Mesendoderm (in vitro differentiated cells): ENCODE measurements around the gene CRYGC.
"Not testable (repeated sequence)": the region's sequence is repeated elsewhere in the genome, so short reads cannot be mapped to it uniquely, and the experiment has no call there.

Experiments used
- DNase-seq: peaks from one replicate; pipeline ENCODE4 v3.0.0; 2013
- H2AK5ac ChIP-seq: 2 replicates; pipeline ENCODE4 v1.6.1; 2013; ENCODE audit warnings: low read length, inconsistent platforms
- H2BK120ac ChIP-seq: 2 replicates; pipeline ENCODE4 v1.6.1; 2013; ENCODE audit warnings: low read depth, mild to moderate bottlenecking, low read length, moderate library complexity, mixed read lengths
- H2BK15ac ChIP-seq: replicated peaks from 2 replicates; pipeline ENCODE4 v1.6.1; 2013; ENCODE audit warnings: low read depth, mild to moderate bottlenecking, moderate library complexity
- H2BK5ac ChIP-seq: 2 replicates; pipeline ENCODE4 v1.6.1; 2013; ENCODE audit warnings: low read length, inconsistent platforms
- H3K18ac ChIP-seq: 2 replicates; pipeline ENCODE4 v1.6.1; 2013; ENCODE audit warnings: mild to moderate bottlenecking, low read length, mixed read lengths
- H3K23ac ChIP-seq: one replicate; pipeline ENCODE4 v1.6.1; 2013; ENCODE audit warnings: low read length
- H3K27ac ChIP-seq: 2 replicates; pipeline ENCODE4 v1.5.1; 2013; ENCODE audit warnings: low read depth, mild to moderate bottlenecking, inconsistent platforms, low read length, moderate library complexity
- H3K27me3 ChIP-seq: 2 replicates; pipeline ENCODE4 v1.6.1; 2013; ENCODE audit warnings: low read length, control low read depth, mild to moderate bottlenecking, inconsistent platforms; ENCODE audit not compliant: insufficient read depth, poor library complexity
- H3K36me3 ChIP-seq: 2 replicates; pipeline ENCODE4 v1.6.1; 2013; ENCODE audit warnings: low read length, inconsistent platforms; ENCODE audit not compliant: control insufficient read depth, insufficient read depth
- H3K4ac ChIP-seq: one replicate; pipeline ENCODE4 v1.6.1; 2013; ENCODE audit warnings: low read depth, mild to moderate bottlenecking, low read length, moderate library complexity
- H3K4me1 ChIP-seq: 2 replicates; pipeline ENCODE4 v1.6.1; 2013; ENCODE audit warnings: low read depth, low read length, inconsistent platforms; ENCODE audit not compliant: control insufficient read depth
- H3K4me2 ChIP-seq: 2 replicates; pipeline ENCODE4 v1.6.1; 2013; ENCODE audit warnings: low read length
- H3K4me3 ChIP-seq: 2 replicates; pipeline ENCODE4 v1.5.1; 2013; ENCODE audit warnings: mild to moderate bottlenecking, low read length
- H3K56ac ChIP-seq: one replicate; pipeline ENCODE4 v1.6.1; 2013; ENCODE audit warnings: low read length
- H3K79me1 ChIP-seq: 2 replicates; pipeline ENCODE4 v1.6.1; 2013; ENCODE audit warnings: low read length, inconsistent platforms
- H3K79me2 ChIP-seq: 2 replicates; pipeline ENCODE4 v1.6.1; 2013; ENCODE audit warnings: mild to moderate bottlenecking, low read length; ENCODE audit not compliant: control insufficient read depth, insufficient read depth
- H3K9ac ChIP-seq: 2 replicates; pipeline ENCODE4 v1.6.1; 2013; ENCODE audit warnings: low read length, inconsistent platforms
- H4K5ac ChIP-seq: one replicate; pipeline ENCODE4 v1.6.1; 2013; ENCODE audit warnings: low read length
- H4K8ac ChIP-seq: one replicate; pipeline ENCODE4 v1.6.1; 2013; ENCODE audit warnings: low read depth, mild to moderate bottlenecking, control low read depth, low read length, moderate library complexity
- WGBS: extraction: QIAGEN DNeasy Blood & Tissue Kit; methylation state at CpG from one replicate; pipeline ENCODE4 v1.1.7; 2013; ENCODE audit warnings: low lambda C conversion rate, missing lambda C conversion rate; ENCODE audit not compliant: insufficient coverage; ENCODE audit errors: extremely low coverage; 5-methylcytosine and 5-hydroxymethylcytosine counted together

CRYGC gene

DNA sequence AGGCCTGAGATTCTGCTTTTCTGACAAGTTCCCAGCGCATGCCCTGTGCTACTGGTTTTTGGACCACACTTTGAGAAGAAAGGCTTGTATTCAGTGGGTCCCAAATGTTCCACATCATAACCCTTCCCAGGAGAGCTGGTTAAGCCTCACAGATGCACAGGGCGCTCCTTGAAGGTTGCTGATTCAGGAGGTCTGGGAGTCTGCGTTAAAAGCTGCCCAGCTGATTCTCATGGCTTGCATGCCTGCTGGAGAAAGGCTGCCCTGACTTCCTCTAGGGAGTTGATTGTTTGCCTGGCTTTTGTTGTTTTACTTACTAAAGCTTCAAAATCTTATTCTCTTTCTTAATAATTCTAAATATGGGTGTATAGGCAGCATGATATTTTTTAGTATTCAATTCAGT lies 26.0 kb downstream of the CRYGC start:
- Histone ChIP-seq H3K4me3 (no peak overlapping the region), H3K79me1 (no peaks in the 10 kb centered on the region), H3K27me3 (no peaks in the 10 kb centered on the region), H2BK15ac (no peak overlapping the region), H3K18ac (no peak overlapping the region), H4K8ac (no peak overlapping the region), H3K23ac (no peak overlapping the region), H3K4me1 (no peaks in the 10 kb centered on the region), H3K4me2 (no peak overlapping the region), H3K27ac (no peak overlapping the region), H3K4ac (no peak overlapping the region), H4K5ac (no peak overlapping the region), H2BK120ac (no peak overlapping the region), H3K56ac (no peak overlapping the region), H2BK5ac (no peak overlapping the region), H3K9ac (no peak overlapping the region), H3K79me2 (no peaks in the 10 kb centered on the region), H3K36me3 (no peaks in the 10 kb centered on the region), H2AK5ac (no peak overlapping the region)
- DNase-seq: no peak
- no CpG with 5 or more reads among the region's 3 CpGs for WGBS

- H2BK15ac ChIP-seq: no peak overlapping the region
- no peaks in the 10 kb centered on the region for H3K27me3 ChIP-seq
- WGBS: no CpG with 5 or more reads among the region's 10 CpGs
- peak overlapping the region; percentile 20 for H3K4ac ChIP-seq
- H4K8ac ChIP-seq: no peak overlapping the region
- no peak overlapping the region for H3K23ac ChIP-seq
- no peak overlapping the region for H3K18ac ChIP-seq
- H3K79me2 ChIP-seq: no peaks in the 10 kb centered on the region
- no peak overlapping the region for H2BK5ac ChIP-seq
- DNase-seq: peak; percentile 60
- H4K5ac ChIP-seq: no peak overlapping the region
- H3K79me1 ChIP-seq: no peaks in the 10 kb centered on the region
- no peaks in the 10 kb centered on the region for H3K4me1 ChIP-seq
- H2BK120ac ChIP-seq: no peak overlapping the region
- H2AK5ac ChIP-seq: no peak overlapping the region
- no peak overlapping the region for H3K4me3 ChIP-seq
- H3K56ac ChIP-seq: no peak overlapping the region
- no peak overlapping the region for H3K9ac ChIP-seq
- H3K4me2 ChIP-seq: no peak overlapping the region
- no peak overlapping the region for H3K27ac ChIP-seq
- H3K36me3 ChIP-seq: no peaks in the 10 kb centered on the region
Observed at GRCh38 chr2:208101716-208102631, 27.7 kb downstream of the CRYGC start.

DNA sequence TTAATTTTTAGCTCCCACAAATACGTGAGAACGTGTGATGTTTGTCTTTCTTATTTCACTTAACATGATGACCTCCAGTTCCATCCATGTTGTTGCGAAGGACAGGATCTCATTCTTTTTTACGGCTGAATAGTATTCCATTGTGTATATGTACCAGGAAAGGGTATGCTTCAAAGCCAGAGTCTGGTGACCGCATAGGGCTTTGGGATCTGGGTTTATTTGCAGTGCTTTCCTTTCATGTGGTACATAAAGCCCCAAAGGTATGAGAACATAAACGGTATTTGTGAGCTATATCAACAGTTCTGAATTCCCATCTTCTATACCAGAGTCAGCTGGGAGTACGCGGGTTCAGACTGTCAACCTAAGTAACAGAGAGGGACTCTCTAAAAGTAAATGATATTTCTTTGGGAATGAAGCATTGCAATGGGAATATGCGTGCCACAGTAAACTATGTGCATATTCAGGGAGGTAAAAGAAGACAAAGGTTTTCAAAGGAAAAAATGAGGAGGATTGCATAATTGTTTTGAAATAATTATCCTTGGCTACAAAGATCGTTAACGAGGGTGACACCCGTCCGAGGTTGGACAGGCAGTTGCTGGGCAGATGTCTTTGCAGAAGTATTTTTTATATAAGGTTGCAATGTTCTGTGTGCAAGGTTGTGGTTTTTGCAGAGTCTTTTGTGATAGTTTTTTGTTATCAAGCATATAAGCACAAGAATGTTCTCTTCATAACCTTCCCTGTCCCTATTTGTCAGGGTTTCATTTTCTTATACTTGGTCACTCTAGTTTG lies 29.8 kb downstream of the CRYGC start:
- H3K36me3 ChIP-seq: no peaks in the 10 kb centered on the region
- H4K5ac ChIP-seq: no peak overlapping the region
- no peak overlapping the region for H3K27ac ChIP-seq
- no peak overlapping the region for H2AK5ac ChIP-seq
- H3K4me3 ChIP-seq: no peak overlapping the region
- H3K9ac ChIP-seq: no peak overlapping the region
- no peak overlapping the region for H2BK15ac ChIP-seq
- H3K56ac ChIP-seq: no peak overlapping the region
- no peak overlapping the region for H2BK5ac ChIP-seq
- no peak overlapping the region for H3K18ac ChIP-seq
- no peaks in the 10 kb centered on the region for H3K27me3 ChIP-seq
- WGBS: no CpG with 5 or more reads among the region's 13 CpGs
- no peak overlapping the region for H3K23ac ChIP-seq
- H2BK120ac ChIP-seq: no peak overlapping the region
- H3K4ac ChIP-seq: no peak overlapping the region
- no peak for DNase-seq
- H3K4me2 ChIP-seq: no peak overlapping the region
- no peak overlapping the region for H4K8ac ChIP-seq
- H3K79me2 ChIP-seq: no peaks in the 10 kb centered on the region
- H3K79me1 ChIP-seq: no peaks in the 10 kb centered on the region
- no peaks in the 10 kb centered on the region for H3K4me1 ChIP-seq

- H3K36me3 ChIP-seq, H3K79me2 ChIP-seq, H3K79me1 ChIP-seq, DNase-seq, H2BK5ac ChIP-seq, H3K4me3 ChIP-seq, H3K27me3 ChIP-seq, H2BK120ac ChIP-seq, H3K27ac ChIP-seq, H3K56ac ChIP-seq, H3K23ac ChIP-seq, H3K9ac ChIP-seq, H4K8ac ChIP-seq, H3K18ac ChIP-seq, H4K5ac ChIP-seq, H3K4me1 ChIP-seq, H3K4ac ChIP-seq, H3K4me2 ChIP-seq, H2AK5ac ChIP-seq, H2BK15ac ChIP-seq: not testable (repeated sequence)
- no CpG with 5 or more reads among the region's 1 CpG for WGBS
Observed at GRCh38 chr2:208098701-208099100, 30.9 kb downstream of the CRYGC start.

- Histone ChIP-seq H3K79me1 (no peaks in the 10 kb centered on the region), H3K4me1 (no peaks in the 10 kb centered on the region), H2BK15ac (no peak overlapping the region), H3K56ac (no peak overlapping the region), H2BK5ac (no peak overlapping the region), H3K27ac (no peak overlapping the region), H2AK5ac (no peak overlapping the region), H3K4me2 (no peak overlapping the region), H3K4ac (no peak overlapping the region), H3K27me3 (no peaks in the 10 kb centered on the region), H3K23ac (no peak overlapping the region), H3K36me3 (no peaks in the 10 kb centered on the region), H2BK120ac (no peak overlapping the region), H3K4me3 (no peak overlapping the region), H3K9ac (no peak overlapping the region), H3K79me2 (no peaks in the 10 kb centered on the region), H4K8ac (no peak overlapping the region), H3K18ac (no peak overlapping the region), H4K5ac (no peak overlapping the region)
- no CpG with 5 or more reads among the region's 2 CpGs for WGBS
- no peak for DNase-seq
Observed at GRCh38 chr2:208098267-208098666, 31.4 kb downstream of the CRYGC start.
